AG04450 (cell line): ENCODE measurements around the gene CCDC86. TPM values are rescaled to one million over a fixed set of nuclear protein-coding genes. Genes with fewer than 3 reads are reported as not detected.

ENCODE experiments used
- CTCF ChIA-PET: fragments of 300-600, 350-600 bp; formaldehyde crosslinking; extraction: SDS; loops from one replicate; lab custom pipeline; 2022; ENCODE audit warnings: antibody characterized with exemption, inconsistent platforms; lab: Charles Lee
- POLR2A ChIA-PET: fragments of 350-600 bp; formaldehyde crosslinking; extraction: SDS; loops from one replicate; lab custom pipeline; 2021; ENCODE audit warnings: antibody characterized with exemption, inconsistent platforms; lab: Yijun Ruan, JAX
- DNase-seq: peaks from one replicate; pipeline ENCODE4 v3.0.0-alpha.2; 2011; ENCODE audit warnings: low read depth, low spot score
- H3K27ac ChIP-seq: one replicate; pipeline ENCODE4 v1.5.1; 2012; ENCODE audit warnings: low read depth, low read length, control low read depth
- H3K27me3 ChIP-seq: one replicate; pipeline ENCODE4 v1.6.0; 2012; ENCODE audit warnings: low read length; ENCODE audit not compliant: control insufficient read depth, insufficient read depth
- H3K4me3 ChIP-seq: 2 replicates; pipeline ENCODE4 v1.5.1; 2011; ENCODE audit warnings: mild to moderate bottlenecking, low read depth, low read length, control low read depth
- H3K9me3 ChIP-seq: 2 replicates; pipeline ENCODE4 v1.5.1; 2012; ENCODE audit warnings: low read length; ENCODE audit not compliant: control insufficient read depth, insufficient read depth
- polyA plus RNA-seq: library from polyadenylated mRNA; depleted of rRNA; stranded (reverse); fragments of >200 nt; gene quantifications from 2 replicates; pipeline ENCODE4 v1.2.3, GENCODE V29; 2011
- TF ChIP-seq, protein P1 (sequence below): IDR thresholded peaks from 2 replicates; pipeline ENCODE4 v1.5.1; 2011; ENCODE audit warnings: low read depth, low read length, control low read depth, inconsistent platforms

Gene CCDC86
- polyA plus RNA-seq, 1 experiment, result 15.2 TPM

- Histone ChIP-seq H3K27me3 (peaks cover 28% of the 10 kb centered on the region), H3K27ac (no peak overlapping the region), H3K4me3 (no peak overlapping the region), H3K9me3 (no peaks in the 10 kb centered on the region)
- TF ChIP-seq, protein P1, sequence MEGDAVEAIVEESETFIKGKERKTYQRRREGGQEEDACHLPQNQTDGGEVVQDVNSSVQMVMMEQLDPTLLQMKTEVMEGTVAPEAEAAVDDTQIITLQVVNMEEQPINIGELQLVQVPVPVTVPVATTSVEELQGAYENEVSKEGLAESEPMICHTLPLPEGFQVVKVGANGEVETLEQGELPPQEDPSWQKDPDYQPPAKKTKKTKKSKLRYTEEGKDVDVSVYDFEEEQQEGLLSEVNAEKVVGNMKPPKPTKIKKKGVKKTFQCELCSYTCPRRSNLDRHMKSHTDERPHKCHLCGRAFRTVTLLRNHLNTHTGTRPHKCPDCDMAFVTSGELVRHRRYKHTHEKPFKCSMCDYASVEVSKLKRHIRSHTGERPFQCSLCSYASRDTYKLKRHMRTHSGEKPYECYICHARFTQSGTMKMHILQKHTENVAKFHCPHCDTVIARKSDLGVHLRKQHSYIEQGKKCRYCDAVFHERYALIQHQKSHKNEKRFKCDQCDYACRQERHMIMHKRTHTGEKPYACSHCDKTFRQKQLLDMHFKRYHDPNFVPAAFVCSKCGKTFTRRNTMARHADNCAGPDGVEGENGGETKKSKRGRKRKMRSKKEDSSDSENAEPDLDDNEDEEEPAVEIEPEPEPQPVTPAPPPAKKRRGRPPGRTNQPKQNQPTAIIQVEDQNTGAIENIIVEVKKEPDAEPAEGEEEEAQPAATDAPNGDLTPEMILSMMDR, result no peak
- ChIA-PET POLR2A (interaction anchor here (1.1 to 1.5 kb wide), 3 partner anchors 24 to 69 kb away, joined by 3 to 6 read pairs (median 3); no protein-coding TSS in a partner anchor), CTCF (interaction anchor here (0.6 to 17.5 kb wide), 23 partner anchors 10 to 357 kb away, joined by 3 to 317 read pairs (median 10); partner anchors contain the start of genes CCDC86, MS4A10, PTGDR2 and TMEM109)
- DNase-seq, result no peak
These were observed 11.3 kb upstream of the CCDC86 start for GRCh38 chr11:60830478-60831142.

- ChIA-PET POLR2A (interaction anchor here (1.1 to 1.5 kb wide), 3 partner anchors 24 to 68 kb away, joined by 3 to 6 read pairs (median 3); no protein-coding TSS in a partner anchor), CTCF (interaction anchor here (0.6 to 17.5 kb wide), 26 partner anchors 10 to 357 kb away, joined by 3 to 317 read pairs (median 7); partner anchors contain the start of genes CCDC86, MS4A10, PTGDR2 and TMEM109)
- Histone ChIP-seq H3K27me3 (peaks cover 28% of the 10 kb centered on the region), H3K4me3 (no peak overlapping the region), H3K9me3 (no peaks in the 10 kb centered on the region), H3K27ac (peak overlapping the region; percentile 11)
- TF ChIP-seq, protein P1, result peak; percentile 94
- DNase-seq, result peak; percentile 46
These were observed 10.8 kb upstream of the CCDC86 start for GRCh38 chr11:60831143-60831500.

DNA sequence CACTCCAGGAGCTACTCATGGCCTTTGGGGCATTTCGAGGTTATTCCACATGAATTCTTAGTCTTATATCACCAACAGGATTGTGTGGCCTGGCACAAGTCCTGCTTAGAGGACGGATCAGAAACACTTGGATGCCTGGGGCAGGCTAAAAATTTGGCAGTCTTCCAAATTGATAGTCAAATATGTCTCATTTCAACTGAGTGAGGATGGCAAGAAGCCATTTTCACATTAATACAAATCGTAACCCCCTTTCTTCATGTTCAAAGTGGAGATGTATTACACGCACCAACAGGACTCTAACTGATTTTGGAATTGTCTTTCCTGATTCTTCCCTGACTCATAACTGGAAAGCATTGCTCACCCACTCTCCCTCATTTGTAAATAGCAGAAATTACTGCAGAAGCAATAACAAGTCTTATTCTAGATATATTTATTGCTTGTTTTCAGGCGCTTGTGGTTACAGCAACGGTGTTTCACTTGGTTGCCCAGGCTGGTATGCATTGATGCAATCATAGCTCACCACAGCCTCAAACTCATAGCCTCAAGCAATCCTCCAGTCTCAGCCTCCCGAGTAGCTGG, 10.3 kb upstream of the CCDC86 start:
- Histone ChIP-seq H3K9me3 (no peaks in the 10 kb centered on the region), H3K27me3 (peaks cover 28% of the 10 kb centered on the region), H3K27ac (no peak overlapping the region), H3K4me3 (no peak overlapping the region)
- CTCF ChIA-PET, result interaction anchor here (0.6 to 17.5 kb wide), 25 partner anchors 9 to 611 kb away, joined by 3 to 317 read pairs (median 7); partner anchors contain the start of genes CCDC86, MS4A10, PTGDR2 and TMEM109
- TF ChIP-seq, protein P1, result no peak
- no peak for DNase-seq
- POLR2A ChIA-PET, result interaction anchor here (1.1 to 1.5 kb wide), 3 partner anchors 23 to 68 kb away, joined by 3 to 6 read pairs (median 3); no protein-coding TSS in a partner anchor

- CTCF ChIA-PET, result interaction anchor here (2.4 to 17.5 kb wide), 2 partner anchors 53 to 65 kb away, joined by 15 to 317 read pairs; no protein-coding TSS in a partner anchor
- Histone ChIP-seq H3K27me3 (peaks cover 21% of the 10 kb centered on the region), H3K9me3 (no peaks in the 10 kb centered on the region), H3K4me3 (no peak overlapping the region), H3K27ac (no peak overlapping the region)
- POLR2A ChIA-PET, result no interaction called here
- TF ChIP-seq, protein P1, result no peak
- DNase-seq, result no peak
These were observed 7.0 kb upstream of the CCDC86 start for GRCh38 chr11:60834742-60835533.
